Left lung (tissue), 10 donors: ENCODE measurements around the gene DCLK2. TPM values are rescaled to one million over a fixed set of nuclear protein-coding genes. Genes with fewer than 3 reads are reported as not detected.

ENCODE experiments used
- ATAC-seq: fragments of 200-7000 bp; cut with Tn5 transposase; one replicate; pipeline ENCODE4 v1.9.1; 2020; ENCODE audit warnings: moderate library complexity
- DNase-seq, 4 donors: peaks; one replicate each; pipeline ENCODE4 v3.0.0-alpha.2; 2013 to 2020
- H3K27ac ChIP-seq, 2 donors: fragments of 200-600 bp; sonication (generic) in 1 of 2; one replicate each; pipeline versions ENCODE4 v1.5.0 to v1.8.0; 2020 to 2021
- H3K27me3 ChIP-seq, 2 donors: fragments of 200-600 bp; sonication (generic) in 1 of 2; one replicate each; pipeline versions ENCODE4 v1.5.0 to v1.8.0; 2020 to 2021
- H3K36me3 ChIP-seq, 2 donors: fragments of 200-600 bp; sonication (generic) in 1 of 2; one replicate each; pipeline versions ENCODE4 v1.5.0 to v1.8.0; 2020 to 2021
- H3K4me1 ChIP-seq, 2 donors: fragments of 200-600 bp; one replicate each; pipeline ENCODE4 v1.8.0; 2021
- H3K4me3 ChIP-seq, 2 donors: fragments of 200-600 bp; sonication (generic) in 1 of 2; one replicate each; pipeline versions ENCODE4 v1.5.0 to v1.8.0; 2020 to 2021; ENCODE audit warnings: mild to moderate bottlenecking in 1 of 2
- H3K9me3 ChIP-seq, 2 donors: fragments of 200-600 bp; sonication (generic) in 1 of 2; one replicate each; pipeline versions ENCODE4 v1.5.0 to v1.8.0; 2020 to 2021
- intact Hi-C, 2 donors: fragments of 100-400 bp; cut with DNase I; formaldehyde crosslinking; loops; one replicate each; pipeline versions ENCODE4 v1.11.2 to v1.14.2; 2022
- polyA plus RNA-seq, 6 donors: library from polyadenylated mRNA; unstranded; fragments of 120-200 nt; gene quantifications; one replicate each; pipeline ENCODE4 v1.2.1, GENCODE V29; 2013; ENCODE audit not compliant: insufficient read length in 6 of 6
- total RNA-seq, 2 donors: library from RNA; stranded (reverse); fragmentation: NEBNext Ultra II Directional; extraction: Animal tissue kit (Norgen Biotek cat#: 25700); gene quantifications; one replicate each; pipeline ENCODE4 v1.2.1, GENCODE V29; 2021
- TF ChIP-seq, protein P1 (sequence below), 2 donors: fragments of 200-600 bp; sonication (generic) in 1 of 2; IDR thresholded peaks; one replicate each; pipeline versions ENCODE4 v1.5.0 to v1.8.0; 2021; ENCODE audit warnings: antibody characterized with exemption in 2 of 2
- donor health status: DM: no; HTN: yes; CAD: no.
- donor health status: DM: no; HTN: no; CAD: no.

The DCLK2 gene
- total and polyA plus RNA-seq, 8 donors, result 2.6 to 12.9 (median 11.5) TPM

DNA sequence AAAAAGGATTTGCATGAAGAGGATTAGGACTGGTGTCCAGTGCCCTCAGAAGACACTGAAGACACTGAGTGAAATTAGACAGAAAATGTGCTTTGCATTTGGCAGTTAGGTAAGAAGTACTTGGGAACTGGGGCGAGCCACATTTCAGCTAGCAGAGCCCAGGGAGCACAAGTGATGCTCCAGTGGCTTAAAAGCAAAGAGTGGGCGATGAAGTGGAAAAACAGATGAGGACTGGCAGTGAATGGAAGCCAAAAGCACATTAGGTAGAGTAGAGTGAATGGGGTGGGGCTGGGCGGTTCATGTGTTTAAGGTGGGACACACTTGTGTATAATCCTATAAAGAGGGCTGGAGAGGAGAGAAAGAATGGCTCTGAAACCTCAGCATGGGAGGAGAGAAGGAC is 18.4 kb downstream of the DCLK2 start:
- H3K27me3 ChIP-seq, result no peaks in the 10 kb centered on the region
- H3K27ac ChIP-seq, result no peak overlapping the region
- ATAC-seq, result no peak
- no peak overlapping the region for H3K4me3 ChIP-seq
- no peaks in the 10 kb centered on the region for H3K9me3 ChIP-seq
- intact Hi-C loops, result no loop called here
- TF ChIP-seq, protein P1, sequence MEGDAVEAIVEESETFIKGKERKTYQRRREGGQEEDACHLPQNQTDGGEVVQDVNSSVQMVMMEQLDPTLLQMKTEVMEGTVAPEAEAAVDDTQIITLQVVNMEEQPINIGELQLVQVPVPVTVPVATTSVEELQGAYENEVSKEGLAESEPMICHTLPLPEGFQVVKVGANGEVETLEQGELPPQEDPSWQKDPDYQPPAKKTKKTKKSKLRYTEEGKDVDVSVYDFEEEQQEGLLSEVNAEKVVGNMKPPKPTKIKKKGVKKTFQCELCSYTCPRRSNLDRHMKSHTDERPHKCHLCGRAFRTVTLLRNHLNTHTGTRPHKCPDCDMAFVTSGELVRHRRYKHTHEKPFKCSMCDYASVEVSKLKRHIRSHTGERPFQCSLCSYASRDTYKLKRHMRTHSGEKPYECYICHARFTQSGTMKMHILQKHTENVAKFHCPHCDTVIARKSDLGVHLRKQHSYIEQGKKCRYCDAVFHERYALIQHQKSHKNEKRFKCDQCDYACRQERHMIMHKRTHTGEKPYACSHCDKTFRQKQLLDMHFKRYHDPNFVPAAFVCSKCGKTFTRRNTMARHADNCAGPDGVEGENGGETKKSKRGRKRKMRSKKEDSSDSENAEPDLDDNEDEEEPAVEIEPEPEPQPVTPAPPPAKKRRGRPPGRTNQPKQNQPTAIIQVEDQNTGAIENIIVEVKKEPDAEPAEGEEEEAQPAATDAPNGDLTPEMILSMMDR (IDR thresholded peaks at IDR 0.05), result no peak
- no peaks in the 10 kb centered on the region for H3K4me1 ChIP-seq
- no peaks in the 10 kb centered on the region for H3K36me3 ChIP-seq
- no peak for DNase-seq

DNA sequence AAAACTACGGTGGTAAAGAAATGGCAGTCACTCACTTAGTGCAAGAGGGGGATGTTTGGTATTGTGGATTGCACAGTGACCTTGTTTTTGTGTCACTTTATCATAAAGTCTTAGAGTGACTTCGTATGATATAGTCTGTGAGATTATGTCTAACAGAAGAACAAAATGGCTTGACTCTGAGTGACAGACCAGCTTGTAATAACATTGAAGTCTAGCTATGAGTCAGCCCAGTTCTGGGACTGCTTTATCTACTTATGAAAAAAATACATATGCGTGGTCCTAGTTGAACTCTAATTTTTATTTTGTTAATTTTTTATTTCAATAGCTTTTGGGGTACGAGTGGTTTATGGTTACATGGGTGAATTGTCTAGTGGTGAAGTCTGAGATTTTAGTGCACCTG is 20.0 kb downstream of the DCLK2 start:
- no peak for ATAC-seq
- Histone ChIP-seq H3K27me3 (no peaks in the 10 kb centered on the region), H3K36me3 (no peaks in the 10 kb centered on the region), H3K4me3 (no peak overlapping the region), H3K27ac (no peak overlapping the region), H3K9me3 (no peaks in the 10 kb centered on the region), H3K4me1 (no peaks in the 10 kb centered on the region)
- intact Hi-C loops, result no loop called here
- DNase-seq, result no peak
- TF ChIP-seq, protein P1 (IDR thresholded peaks at IDR 0.05), result no peak

DNA sequence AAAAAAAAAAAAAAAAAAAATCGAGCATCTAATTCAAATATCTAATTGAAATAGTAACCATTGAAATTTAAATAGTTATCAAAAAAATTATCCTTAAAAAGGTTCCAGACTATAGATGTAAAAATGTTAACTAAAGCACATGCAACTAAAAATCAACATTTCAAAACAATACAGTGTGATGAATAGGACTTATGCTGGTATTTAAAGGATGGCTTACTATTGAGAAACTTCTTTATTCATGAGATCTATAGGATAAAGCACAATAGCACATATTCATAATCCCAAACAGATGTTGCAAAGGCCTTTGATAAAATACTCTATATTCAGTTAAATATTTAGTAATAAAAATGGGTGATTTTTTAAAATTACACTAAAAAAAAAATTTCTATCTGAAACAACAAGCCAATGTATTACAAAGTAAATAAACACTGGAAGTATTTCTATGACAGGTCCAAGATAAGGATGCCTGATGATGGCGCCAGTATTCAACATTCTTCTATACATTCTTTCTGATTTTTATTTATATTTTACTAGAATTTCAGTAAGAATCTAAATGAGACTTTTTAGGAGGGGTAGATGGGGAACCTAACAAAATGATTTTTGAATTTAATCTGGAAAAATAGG is 26.3 kb downstream of the DCLK2 start:
- H3K27me3 ChIP-seq, result no peaks in the 10 kb centered on the region
- no peak overlapping the region for H3K4me3 ChIP-seq
- ATAC-seq (no peak), DNase-seq (no peak)
- no peaks in the 10 kb centered on the region for H3K9me3 ChIP-seq
- H3K4me1 ChIP-seq, result no peaks in the 10 kb centered on the region
- intact Hi-C loops, result no loop called here
- H3K27ac ChIP-seq, result no peak overlapping the region
- H3K36me3 ChIP-seq, result no peaks in the 10 kb centered on the region
- TF ChIP-seq, protein P1 (IDR thresholded peaks at IDR 0.05), result no peak

DNA sequence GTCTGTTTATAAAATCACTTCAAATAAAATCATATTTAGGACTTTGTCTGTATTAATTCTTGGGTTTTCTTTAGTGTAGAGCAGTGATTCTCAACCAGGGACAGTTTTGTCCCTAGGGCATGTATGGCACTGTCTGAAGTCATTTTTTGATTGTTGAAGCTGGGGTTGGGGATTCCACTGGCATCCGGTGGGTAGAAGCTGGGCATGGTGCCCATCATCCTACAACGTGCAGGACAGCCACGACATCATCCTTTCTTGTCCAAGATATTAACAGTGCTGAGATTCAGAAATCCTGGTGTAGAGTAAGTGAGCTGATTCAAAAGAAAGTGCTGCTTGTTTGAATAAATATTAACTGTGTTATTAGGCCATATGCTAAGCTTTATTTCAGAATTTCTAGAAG is 28.6 kb downstream of the DCLK2 start:
- no peak for ATAC-seq
- DNase-seq, result no peak

DNA sequence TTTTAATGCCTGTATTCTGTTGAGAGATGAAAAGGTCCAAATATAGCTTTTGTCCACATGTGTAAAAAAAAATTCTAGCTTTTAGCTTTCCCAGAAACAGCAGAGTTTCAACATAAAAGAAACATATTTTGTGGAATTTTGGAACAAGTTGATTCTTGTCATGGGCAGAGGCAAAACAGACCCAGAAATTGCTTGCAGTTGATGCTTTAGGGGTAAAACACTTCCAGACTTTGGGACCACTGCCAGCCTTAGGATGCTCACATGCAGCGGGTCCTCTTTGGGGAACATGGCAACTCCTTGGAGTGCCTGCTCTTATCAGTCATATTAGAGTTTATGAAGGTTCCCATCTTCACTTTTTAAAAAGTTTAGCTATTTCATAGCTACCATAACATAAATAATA is 30.4 kb downstream of the DCLK2 start:
- intact Hi-C loops, result no loop called here
- H3K9me3 ChIP-seq, result peaks cover 0 to 5% of the 10 kb centered on the region in 2 donors
- no peaks in the 10 kb centered on the region for H3K4me1 ChIP-seq
- TF ChIP-seq, protein P1 (IDR thresholded peaks at IDR 0.05), result no peak
- no peaks in the 10 kb centered on the region for H3K27me3 ChIP-seq
- H3K36me3 ChIP-seq, result no peaks in the 10 kb centered on the region
- no peak overlapping the region for H3K4me3 ChIP-seq
- H3K27ac ChIP-seq, result no peak overlapping the region
- DNase-seq, result no peak
- no peak for ATAC-seq

More for the DNA sequence above, 28.6 kb downstream of the DCLK2 start:
- no peaks in the 10 kb centered on the region for H3K36me3 ChIP-seq
- no peaks in the 10 kb centered on the region for H3K4me1 ChIP-seq
- intact Hi-C loops, result no loop called here
- H3K27me3 ChIP-seq, result no peaks in the 10 kb centered on the region
- no peaks in the 10 kb centered on the region for H3K9me3 ChIP-seq
- no peak overlapping the region for H3K27ac ChIP-seq
- H3K4me3 ChIP-seq, result no peak overlapping the region
- TF ChIP-seq, protein P1 (IDR thresholded peaks at IDR 0.05), result no peak
